Omental fat pad (tissue), 4 donors: Measurements from ENCODE around the gene C20orf202. TPM values are rescaled to one million over a fixed set of nuclear protein-coding genes. Genes with fewer than 3 reads are reported as not detected.
"Not testable (repeated sequence)": the region's sequence is repeated elsewhere in the genome, so short reads cannot be mapped to it uniquely, and the experiment has no call there.

ENCODE experiments used
- ATAC-seq: fragments of 150-250 bp; one replicate; pipeline ENCODE4 v1.9.1; 2016; ENCODE audit warnings: mild to moderate bottlenecking, moderate library complexity; ENCODE audit not compliant: low FRiP score
- DNase-seq: peaks from one replicate; pipeline ENCODE4 v3.0.0-alpha.2; 2019; ENCODE audit warnings: low spot score
- total RNA-seq, 4 donors: library from RNA; depleted of rRNA; stranded (reverse); fragments of >200 nt; gene quantifications; one replicate each; pipeline ENCODE4 v1.1.0, GENCODE V29; 2016
- TF ChIP-seq, protein P1 (sequence below), 3 donors: fragments of 450-650 bp; IDR thresholded peaks; one replicate each; pipeline ENCODE4 v1.5.1; 2016 to 2017; ENCODE audit warnings: antibody characterized with exemption in 3 of 3, mild to moderate bottlenecking in 3 of 3, moderate library complexity in 2 of 3

C20orf202 gene
- total RNA-seq, 4 donors from 2014 or later, result 0.28 to 2.0 (median 0.38) TPM; not detected in 1

DNA sequence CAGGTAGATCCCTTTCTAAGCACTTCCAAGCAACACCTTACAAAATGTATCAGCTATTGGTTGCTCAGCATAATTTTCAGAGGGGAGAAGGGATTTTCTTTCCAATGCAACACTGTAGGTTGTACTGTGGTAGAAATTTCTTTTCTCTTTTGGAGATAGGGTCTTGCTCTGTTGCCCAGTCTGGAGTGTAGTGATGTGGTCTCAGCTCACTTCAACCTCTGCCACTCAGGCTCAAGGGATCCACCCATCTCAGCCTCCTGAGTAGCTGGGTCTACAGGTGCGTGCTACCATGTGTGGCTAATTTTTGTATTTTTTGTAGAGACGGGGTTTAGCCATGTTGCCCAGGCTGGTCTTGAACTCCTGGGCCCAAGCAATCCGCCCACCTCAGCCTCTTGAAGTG, 38.8 kb downstream of the C20orf202 start:
- DNase-seq (no peak), ATAC-seq (no peak)
- TF ChIP-seq, protein P1, sequence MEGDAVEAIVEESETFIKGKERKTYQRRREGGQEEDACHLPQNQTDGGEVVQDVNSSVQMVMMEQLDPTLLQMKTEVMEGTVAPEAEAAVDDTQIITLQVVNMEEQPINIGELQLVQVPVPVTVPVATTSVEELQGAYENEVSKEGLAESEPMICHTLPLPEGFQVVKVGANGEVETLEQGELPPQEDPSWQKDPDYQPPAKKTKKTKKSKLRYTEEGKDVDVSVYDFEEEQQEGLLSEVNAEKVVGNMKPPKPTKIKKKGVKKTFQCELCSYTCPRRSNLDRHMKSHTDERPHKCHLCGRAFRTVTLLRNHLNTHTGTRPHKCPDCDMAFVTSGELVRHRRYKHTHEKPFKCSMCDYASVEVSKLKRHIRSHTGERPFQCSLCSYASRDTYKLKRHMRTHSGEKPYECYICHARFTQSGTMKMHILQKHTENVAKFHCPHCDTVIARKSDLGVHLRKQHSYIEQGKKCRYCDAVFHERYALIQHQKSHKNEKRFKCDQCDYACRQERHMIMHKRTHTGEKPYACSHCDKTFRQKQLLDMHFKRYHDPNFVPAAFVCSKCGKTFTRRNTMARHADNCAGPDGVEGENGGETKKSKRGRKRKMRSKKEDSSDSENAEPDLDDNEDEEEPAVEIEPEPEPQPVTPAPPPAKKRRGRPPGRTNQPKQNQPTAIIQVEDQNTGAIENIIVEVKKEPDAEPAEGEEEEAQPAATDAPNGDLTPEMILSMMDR (IDR thresholded peaks at IDR 0.05), result no peak

DNA sequence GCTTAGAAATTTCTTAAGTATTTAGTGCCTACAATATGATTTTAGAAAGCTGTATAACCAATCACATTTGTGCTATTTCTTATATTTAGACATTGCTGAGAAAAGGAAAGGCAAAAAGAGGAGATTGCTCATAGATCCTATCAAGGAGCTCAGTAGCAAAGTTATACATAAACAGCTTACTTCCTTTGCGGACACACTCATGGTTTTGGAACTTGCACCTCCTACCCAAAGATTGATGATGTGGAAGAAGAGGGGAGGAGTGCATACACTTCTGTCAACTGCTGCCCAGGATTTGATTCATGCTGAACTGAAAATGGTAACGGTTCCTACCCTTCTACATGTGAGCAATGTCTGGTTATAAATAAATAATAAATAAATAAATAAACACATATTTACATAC, 39.3 kb downstream of the C20orf202 start:
- DNase-seq (no peak), ATAC-seq (peak; percentile 83)
- TF ChIP-seq, protein P1 (IDR thresholded peaks at IDR 0.05), result no peak

DNA sequence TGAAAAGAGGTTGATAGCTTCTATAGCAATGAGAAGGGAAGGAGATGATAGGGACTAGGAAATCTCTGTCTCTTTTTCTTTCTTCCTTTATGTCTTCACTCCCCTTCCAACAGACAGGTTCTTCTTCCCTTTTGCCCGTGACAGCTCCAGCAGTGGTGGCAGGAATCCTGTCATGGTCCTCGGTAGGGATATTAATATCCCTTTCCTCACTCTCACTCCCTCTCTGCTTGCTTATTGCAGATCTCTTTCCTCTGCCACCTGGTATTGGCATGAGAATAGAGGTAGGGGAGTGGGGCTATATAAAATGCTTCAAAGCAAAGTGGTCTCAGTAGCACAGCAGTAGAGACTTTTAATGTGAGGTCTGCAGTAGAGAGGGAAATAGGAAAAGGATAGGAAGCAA, 42.3 kb downstream of the C20orf202 start:
- TF ChIP-seq, protein P1 (IDR thresholded peaks at IDR 0.05), result no peak
- no peak for ATAC-seq
- DNase-seq, result no peak

DNA sequence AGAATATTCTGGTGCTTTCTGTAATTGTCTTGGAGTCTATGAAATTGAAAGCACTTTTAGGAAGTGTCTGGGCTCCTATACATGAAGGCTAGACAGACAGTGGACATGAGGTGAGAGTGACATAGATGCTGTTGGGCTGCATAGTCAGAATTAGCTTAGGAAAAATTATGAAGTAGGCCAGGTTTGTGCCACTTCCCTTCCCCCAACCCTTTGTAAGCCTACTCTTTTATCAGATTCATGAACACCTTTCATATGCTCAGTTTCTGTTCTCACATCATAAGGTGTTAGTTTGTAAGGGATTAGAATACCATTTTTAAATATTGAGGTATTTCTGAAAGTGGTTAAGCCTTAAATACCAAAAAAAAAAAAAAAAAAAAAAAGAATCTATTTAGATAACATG, 44.4 kb downstream of the C20orf202 start:
- TF ChIP-seq, protein P1 (IDR thresholded peaks at IDR 0.05), result no peak
- ATAC-seq (no peak), DNase-seq (no peak)

DNA sequence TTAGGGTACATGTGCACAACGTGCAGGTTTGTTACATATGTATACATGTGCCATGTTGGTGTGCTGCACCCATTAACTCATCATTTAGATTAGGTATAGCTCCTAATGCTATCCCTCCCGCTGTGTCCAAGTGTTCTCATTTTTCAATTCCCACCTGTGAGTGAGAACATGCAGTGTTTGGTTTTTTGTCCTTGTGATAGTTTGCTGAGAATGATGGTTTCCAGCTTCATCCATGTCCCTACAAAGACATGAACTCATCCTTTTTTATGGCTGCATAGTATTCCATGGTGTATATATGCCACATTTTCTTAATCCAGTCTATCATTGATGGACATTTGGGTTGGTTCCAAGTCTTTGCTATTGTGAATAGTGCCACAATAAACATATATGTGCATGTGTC, 47.0 kb downstream of the C20orf202 start:
- DNase-seq, ATAC-seq: not testable (repeated sequence)

DNA sequence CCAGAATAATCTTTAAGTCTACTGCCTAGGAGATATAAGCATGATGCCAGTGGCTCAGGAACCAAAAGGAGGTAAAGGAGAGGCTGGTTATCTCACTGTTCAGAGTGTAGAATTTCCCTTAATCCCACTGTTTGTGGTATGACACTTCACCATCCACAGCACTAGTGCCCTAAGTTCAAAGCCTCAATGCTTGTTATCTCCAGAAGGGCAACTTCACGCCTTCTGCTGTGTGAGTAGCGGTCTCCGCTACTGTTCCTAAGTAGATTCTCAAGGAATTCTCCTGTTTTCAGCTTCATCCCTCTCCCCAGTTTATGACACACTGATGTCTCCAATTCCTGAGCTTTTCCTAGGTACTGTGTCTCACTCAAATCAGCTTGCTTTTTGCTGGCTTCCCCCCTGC, 49.2 kb downstream of the C20orf202 start:
- ATAC-seq (no peak), DNase-seq (no peak)
- TF ChIP-seq, protein P1 (IDR thresholded peaks at IDR 0.05), result no peak

DNA sequence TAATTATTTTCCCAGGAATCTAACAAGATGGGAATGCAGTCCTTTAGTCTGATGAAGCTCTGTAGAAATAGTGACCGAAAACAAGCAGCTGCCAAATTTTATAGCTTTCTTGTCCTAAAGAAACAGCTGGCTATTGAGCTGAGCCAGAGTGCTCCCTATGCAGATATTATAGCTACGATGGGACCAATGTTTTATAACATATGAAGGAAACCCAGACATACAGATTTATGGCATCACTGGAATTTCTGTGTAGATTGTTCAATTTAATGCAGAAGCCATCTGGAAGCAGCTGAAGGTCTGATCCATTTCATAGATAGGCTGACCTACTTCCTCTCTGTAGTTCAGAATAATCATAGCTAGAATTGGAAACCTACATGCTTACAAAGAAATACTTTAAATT, 51.0 kb downstream of the C20orf202 start:
- TF ChIP-seq, protein P1 (IDR thresholded peaks at IDR 0.05), result no peak
- ATAC-seq (no peak), DNase-seq (no peak)

DNA sequence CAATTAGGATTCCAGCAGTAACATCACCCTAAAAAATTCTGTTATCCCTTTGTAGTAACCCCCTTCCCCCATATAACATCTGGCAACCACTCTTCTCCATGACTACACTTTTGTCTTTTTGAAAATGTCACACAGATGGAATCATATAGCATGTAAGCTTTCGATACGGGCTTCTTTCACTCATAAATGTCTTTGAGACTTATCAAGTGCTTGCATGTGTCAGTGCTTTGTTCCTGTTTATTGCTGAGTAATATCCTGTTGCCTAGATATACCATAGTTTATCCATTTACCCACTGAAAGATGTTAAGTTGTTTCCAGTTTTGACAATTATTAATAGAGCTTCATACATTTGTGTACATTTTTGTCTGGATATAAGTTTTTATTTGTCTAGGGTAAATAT, 52.4 kb downstream of the C20orf202 start:
- DNase-seq, result no peak
- no peak for ATAC-seq
- TF ChIP-seq, protein P1 (IDR thresholded peaks at IDR 0.05), result no peak
